Loucy (cell line): Measurements from ENCODE around the gene PPIC.

Source experiments
- H2AFZ ChIP-seq: fragments of 200-600 bp; sonication (generic); 2 replicates; pipeline ENCODE4 v1.6.0; 2016; ENCODE audit warnings: antibody characterized with exemption, mild to moderate bottlenecking, low read length, moderate library complexity
- H3F3A ChIP-seq: fragments of 200-600 bp; 2 replicates; pipeline ENCODE4 v1.6.0; 2016; ENCODE audit warnings: antibody characterized with exemption, low read depth, mild to moderate bottlenecking
- H3K27me3 ChIP-seq: fragments of 200-600 bp; sonication (generic); 2 replicates; pipeline ENCODE4 v1.6.1; 2014; ENCODE audit warnings: low read length, mild to moderate bottlenecking; ENCODE audit not compliant: insufficient read depth, poor library complexity, severe bottlenecking
- H3K36me3 ChIP-seq: fragments of 200-600 bp; sonication (generic); 2 replicates; pipeline ENCODE4 v1.6.1; 2016; ENCODE audit warnings: low read length; ENCODE audit not compliant: insufficient read depth
- H3K4me1 ChIP-seq: fragments of 200-600 bp; sonication (generic); 2 replicates; pipeline ENCODE4 v1.5.1; 2014; ENCODE audit warnings: low read length, mild to moderate bottlenecking; ENCODE audit not compliant: insufficient read depth, poor library complexity, severe bottlenecking
- H3K4me2 ChIP-seq: fragments of 200-600 bp; sonication (generic); 2 replicates; pipeline ENCODE4 v1.6.0; 2014; ENCODE audit warnings: antibody characterized with exemption, low read length, low read depth, mild to moderate bottlenecking; ENCODE audit not compliant: poor library complexity, severe bottlenecking
- H3K4me3 ChIP-seq: fragments of 200-600 bp; sonication (generic); 2 replicates; pipeline ENCODE4 v1.5.1; 2014; ENCODE audit warnings: low read length, mild to moderate bottlenecking, mixed read lengths; ENCODE audit not compliant: poor library complexity, severe bottlenecking
- H3K79me2 ChIP-seq: fragments of 200-600 bp; sonication (generic); 2 replicates; pipeline ENCODE4 v1.6.1; 2014; ENCODE audit warnings: low read length; ENCODE audit not compliant: insufficient read depth
- H3K9ac ChIP-seq: fragments of 200-600 bp; sonication (generic); 2 replicates; pipeline ENCODE4 v1.6.0; 2014; ENCODE audit warnings: mild to moderate bottlenecking, low read depth, low read length, moderate library complexity; ENCODE audit not compliant: poor library complexity, severe bottlenecking
- H3K9me2 ChIP-seq: fragments of 200-600 bp; sonication (generic); replicated peaks from 2 replicates; pipeline ENCODE4 v1.6.1; 2016; ENCODE audit warnings: low read depth, low read length, mixed read lengths
- H3K9me3 ChIP-seq: fragments of 200-600 bp; sonication (generic); 2 replicates; pipeline ENCODE4 v1.6.1; 2014; ENCODE audit warnings: mild to moderate bottlenecking, antibody characterized with exemption, low read length, low read depth; ENCODE audit not compliant: insufficient read depth
- H4K20me1 ChIP-seq: fragments of 200-600 bp; sonication (generic); 2 replicates; pipeline ENCODE4 v1.6.0; 2014; ENCODE audit warnings: antibody characterized with exemption, low read length, mild to moderate bottlenecking; ENCODE audit not compliant: insufficient read depth, poor library complexity, severe bottlenecking
- EZH2phosphoT487 ChIP-seq: fragments of 200-600 bp; IDR thresholded peaks from 2 replicates; pipeline ENCODE4 v1.6.1; 2018; ENCODE audit warnings: antibody characterized with exemption, mild to moderate bottlenecking, moderate library complexity, borderline replicate concordance
- TF ChIP-seq, protein P1 (sequence below): fragments of 200-600 bp; sonication (generic); conservative IDR thresholded peaks from 2 replicates; pipeline ENCODE4 v1.5.1; 2014; ENCODE audit warnings: mild to moderate bottlenecking, antibody characterized with exemption, low read length

PPIC gene

DNA sequence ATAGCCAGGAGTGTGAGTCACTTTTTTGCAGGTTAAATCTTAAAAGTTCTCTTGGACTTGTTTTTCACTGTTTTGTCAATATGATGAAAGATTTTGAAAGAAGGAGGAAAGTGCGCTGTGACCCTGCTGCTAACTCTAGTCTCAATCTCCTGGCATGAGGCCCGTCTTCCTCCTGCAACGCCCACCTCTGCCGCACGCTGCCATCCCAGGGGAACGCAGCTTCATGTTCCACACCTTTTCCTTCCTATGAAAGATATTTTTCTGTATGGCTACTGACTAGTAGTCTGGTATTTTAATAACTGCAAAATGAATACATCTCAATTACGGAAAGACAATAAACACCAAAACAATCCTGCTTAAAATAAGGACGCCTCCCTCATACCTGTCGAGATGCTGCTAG is 8.3 kb downstream of the PPIC start:
- H3K27me3 ChIP-seq = no peaks in the 10 kb centered on the region
- TF ChIP-seq, protein P1, sequence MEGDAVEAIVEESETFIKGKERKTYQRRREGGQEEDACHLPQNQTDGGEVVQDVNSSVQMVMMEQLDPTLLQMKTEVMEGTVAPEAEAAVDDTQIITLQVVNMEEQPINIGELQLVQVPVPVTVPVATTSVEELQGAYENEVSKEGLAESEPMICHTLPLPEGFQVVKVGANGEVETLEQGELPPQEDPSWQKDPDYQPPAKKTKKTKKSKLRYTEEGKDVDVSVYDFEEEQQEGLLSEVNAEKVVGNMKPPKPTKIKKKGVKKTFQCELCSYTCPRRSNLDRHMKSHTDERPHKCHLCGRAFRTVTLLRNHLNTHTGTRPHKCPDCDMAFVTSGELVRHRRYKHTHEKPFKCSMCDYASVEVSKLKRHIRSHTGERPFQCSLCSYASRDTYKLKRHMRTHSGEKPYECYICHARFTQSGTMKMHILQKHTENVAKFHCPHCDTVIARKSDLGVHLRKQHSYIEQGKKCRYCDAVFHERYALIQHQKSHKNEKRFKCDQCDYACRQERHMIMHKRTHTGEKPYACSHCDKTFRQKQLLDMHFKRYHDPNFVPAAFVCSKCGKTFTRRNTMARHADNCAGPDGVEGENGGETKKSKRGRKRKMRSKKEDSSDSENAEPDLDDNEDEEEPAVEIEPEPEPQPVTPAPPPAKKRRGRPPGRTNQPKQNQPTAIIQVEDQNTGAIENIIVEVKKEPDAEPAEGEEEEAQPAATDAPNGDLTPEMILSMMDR = no peak
- no peak for TF ChIP-seq EZH2phosphoT487
- no peaks in the 10 kb centered on the region for H3K36me3 ChIP-seq
- no peaks in the 10 kb centered on the region for H3F3A ChIP-seq
- no peaks in the 10 kb centered on the region for H4K20me1 ChIP-seq
- H3K4me2 ChIP-seq = no peak overlapping the region
- no peak overlapping the region for H2AFZ ChIP-seq
- H3K79me2 ChIP-seq = no peaks in the 10 kb centered on the region
- H3K4me1 ChIP-seq = no peaks in the 10 kb centered on the region
- no peak overlapping the region for H3K9ac ChIP-seq
- H3K9me2 ChIP-seq = no peaks in the 10 kb centered on the region
- no peaks in the 10 kb centered on the region for H3K9me3 ChIP-seq
- no peak overlapping the region for H3K4me3 ChIP-seq

- H3K36me3 ChIP-seq = no peaks in the 10 kb centered on the region
Observed at GRCh38 chr5:123014689-123015088, 21.8 kb downstream of the PPIC start.

DNA sequence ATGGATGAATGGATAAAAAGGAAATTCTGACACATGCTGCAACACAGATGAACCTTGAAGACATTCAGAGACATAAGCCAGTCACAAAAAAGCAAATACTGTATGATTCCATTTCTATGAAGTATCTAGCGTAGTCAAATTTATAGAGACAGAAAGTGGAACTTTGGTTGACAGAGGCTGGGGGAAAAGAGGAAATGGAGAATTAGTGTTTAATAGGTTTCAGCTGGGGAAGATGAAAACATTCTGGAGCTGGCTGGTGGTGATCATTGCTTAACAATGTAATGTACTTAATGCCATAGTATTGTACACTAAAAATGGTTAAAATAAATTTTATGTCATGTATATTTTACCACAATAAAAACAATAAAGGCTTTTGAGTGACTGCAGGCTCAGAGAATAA is 24.2 kb downstream of the PPIC start:
- no peak for TF ChIP-seq EZH2phosphoT487
- TF ChIP-seq, protein P1 = no peak
- Histone ChIP-seq H3K4me1 (no peaks in the 10 kb centered on the region), H3K9ac (no peak overlapping the region), H3K9me3 (no peaks in the 10 kb centered on the region), H3F3A (no peaks in the 10 kb centered on the region), H2AFZ (no peak overlapping the region), H4K20me1 (no peaks in the 10 kb centered on the region), H3K27me3 (no peaks in the 10 kb centered on the region), H3K4me2 (no peak overlapping the region), H3K4me3 (no peak overlapping the region), H3K36me3 (no peaks in the 10 kb centered on the region), H3K9me2 (no peaks in the 10 kb centered on the region), H3K79me2 (no peaks in the 10 kb centered on the region)

More at GRCh38 chr5:123014689-123015088, 21.8 kb downstream of the PPIC start:
- Histone ChIP-seq H3K4me1 (no peaks in the 10 kb centered on the region), H3K4me2 (no peak overlapping the region), H2AFZ (no peak overlapping the region), H3K9me3 (no peaks in the 10 kb centered on the region), H3F3A (no peaks in the 10 kb centered on the region), H3K9me2 (no peaks in the 10 kb centered on the region), H3K9ac (no peak overlapping the region), H3K79me2 (no peaks in the 10 kb centered on the region), H3K4me3 (no peak overlapping the region), H3K27me3 (no peaks in the 10 kb centered on the region), H4K20me1 (no peaks in the 10 kb centered on the region)
- TF ChIP-seq, protein P1 = no peak
- TF ChIP-seq EZH2phosphoT487 = no peak
